A549 (cell line): ENCODE results near the gene LYZL1.

Source experiments
- CTCF ChIP-seq: fragments of >200 bp; sonication (Bioruptor Twin); formaldehyde crosslinking; IDR thresholded peaks from 3 replicates; pipeline ENCODE4 v1.5.1; 2016
- ESRRA ChIP-seq: fragments of 150-350 bp; IDR thresholded peaks from 2 replicates; pipeline ENCODE4 v1.6.1; 2014; ENCODE audit warnings: mild to moderate bottlenecking, low read length, borderline replicate concordance
- POLR2A ChIP-seq: IDR thresholded peaks from 2 replicates; pipeline ENCODE4 v1.6.1; 2012; ENCODE audit warnings: mild to moderate bottlenecking, low read length
- ZFP36 ChIP-seq: fragments of 450-650 bp; IDR thresholded peaks from 2 replicates; pipeline ENCODE4 v1.6.1; 2014; ENCODE audit warnings: borderline replicate concordance; ENCODE audit not compliant: partially characterized antibody

GRCh38 chr10:29280488-29280840 is 8.4 kb upstream of the LYZL1 start:
- TF ChIP-seq CTCF (no peak), ESRRA (no peak), POLR2A (no peak), ZFP36 (no peak)
